NCI-H2171 (cell line): ENCODE results near the gene HORMAD2.
"Not testable (repeated sequence)": the region's sequence is repeated elsewhere in the genome, so short reads cannot be mapped to it uniquely, and the experiment has no call there.

Experiments used
- DNase-seq: peaks from one replicate; lab custom pipeline; 2025; lab: John Stamatoyannopoulos, UW

HORMAD2 gene

GRCh38 chr22:30211124-30211820 is 131.0 kb downstream of the HORMAD2 start:
- no peak for DNase-seq

GRCh38 chr22:30212363-30212995 is 132.2 kb downstream of the HORMAD2 start:
- DNase-seq: no peak

GRCh38 chr22:30212996-30213441 is 132.8 kb downstream of the HORMAD2 start:
- no peak for DNase-seq

DNA sequence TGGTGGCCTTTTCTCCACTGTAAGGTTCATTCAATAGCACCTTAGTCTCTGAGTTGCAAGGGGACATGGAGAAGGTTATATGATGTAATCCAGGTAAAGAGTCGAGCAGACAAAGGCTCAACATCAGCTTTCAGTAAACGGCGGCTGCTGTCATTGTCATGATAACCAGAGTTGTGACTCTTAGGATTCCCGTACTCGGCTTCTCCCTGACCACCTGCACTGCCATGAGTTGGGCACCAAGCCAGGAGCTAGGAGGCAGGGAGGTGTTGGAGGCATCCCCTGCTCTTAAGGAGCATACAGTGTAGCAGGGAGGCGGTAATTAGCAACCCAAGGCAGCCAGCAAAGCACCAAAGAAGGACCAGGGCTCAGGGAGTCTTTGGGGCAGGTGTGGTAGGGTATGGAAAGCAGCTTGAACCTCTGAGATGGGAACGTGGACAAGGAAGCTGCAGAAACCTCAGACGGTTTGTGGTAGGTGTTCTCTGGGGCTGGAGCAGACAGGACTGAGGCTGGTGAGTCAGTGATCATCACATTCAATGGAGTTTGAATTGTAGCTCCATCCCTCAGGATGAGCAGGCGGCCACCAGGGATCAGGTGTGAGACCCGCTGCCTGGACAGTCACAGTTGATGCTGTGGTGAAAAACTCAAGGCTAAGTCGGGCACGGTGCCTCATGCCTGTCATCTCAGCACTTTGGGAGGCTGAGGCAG is 134.6 kb downstream of the HORMAD2 start:
- no peak for DNase-seq

GRCh38 chr22:30216272-30216671 is 136.0 kb downstream of the HORMAD2 start:
- DNase-seq: not testable (repeated sequence)

GRCh38 chr22:30216710-30217109 is 136.4 kb downstream of the HORMAD2 start:
- no peak for DNase-seq

DNA sequence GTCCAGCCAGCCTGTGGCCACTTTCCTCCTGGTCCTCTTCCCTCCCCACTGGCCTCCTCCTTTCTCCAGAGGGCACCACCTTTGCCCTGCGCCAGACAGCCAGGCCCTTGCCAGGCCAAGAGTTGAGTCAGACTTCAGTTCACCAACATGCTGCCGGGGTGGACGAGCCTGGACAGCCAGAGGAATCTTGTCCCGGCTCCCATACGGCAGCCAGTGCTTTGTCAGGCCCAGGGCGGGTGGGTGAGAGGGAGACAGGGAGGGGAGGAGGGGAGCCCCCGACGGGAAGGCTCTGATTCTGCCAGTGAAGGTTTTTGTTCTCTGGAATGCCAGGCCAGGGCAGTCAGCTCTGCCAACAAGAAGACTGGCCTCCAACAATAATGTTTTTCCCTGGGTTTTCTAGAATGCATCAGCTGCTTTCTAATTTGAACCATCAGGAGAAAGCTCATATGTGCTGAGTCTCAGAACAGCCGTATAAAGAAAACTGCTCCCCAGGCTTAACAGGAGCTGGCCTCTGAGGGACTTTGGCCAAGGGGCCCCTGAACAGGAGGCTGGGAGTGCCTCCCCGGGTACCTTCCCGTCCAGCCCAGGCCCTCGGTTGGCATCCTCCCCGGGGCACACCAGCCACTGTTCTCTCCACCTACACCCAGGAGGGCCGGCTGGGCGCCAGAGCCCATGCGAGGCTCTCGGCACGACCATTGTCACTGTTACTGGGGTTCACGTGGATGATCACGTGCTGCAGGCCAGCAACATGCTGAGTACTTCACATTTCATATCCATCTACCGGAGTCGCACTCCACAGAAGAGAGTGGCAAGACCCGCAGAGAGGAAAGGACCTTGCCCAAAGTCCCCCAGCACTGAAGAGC is 137.7 kb downstream of the HORMAD2 start:
- DNase-seq: no peak

DNA sequence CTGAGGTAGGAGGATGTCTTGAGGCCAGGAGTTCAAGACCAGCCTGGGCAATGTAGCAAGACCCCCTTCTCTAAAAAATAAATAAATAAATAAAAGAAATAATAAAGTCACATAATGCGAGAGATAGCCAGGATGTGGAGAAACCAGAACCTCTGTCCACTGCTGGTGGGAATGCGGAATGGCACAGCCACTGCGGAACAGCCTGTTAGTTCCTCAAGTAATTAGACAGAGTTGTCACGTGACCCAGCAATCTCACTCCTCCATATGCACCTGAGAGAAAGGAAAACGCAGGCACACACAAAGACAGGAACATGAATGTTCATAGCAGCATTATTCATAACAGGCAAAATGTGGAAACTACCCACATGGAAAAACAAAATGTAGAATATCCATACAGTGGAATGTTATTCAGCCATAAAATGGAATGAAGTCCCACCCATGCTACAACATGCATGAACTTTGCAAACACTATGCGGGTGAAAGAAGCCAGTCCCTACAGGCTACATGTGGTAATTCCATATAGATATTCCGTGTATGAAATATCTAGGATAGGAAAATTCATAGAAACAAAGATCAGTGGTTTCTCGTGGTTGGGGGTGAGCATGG is 138.9 kb downstream of the HORMAD2 start:
- no peak for DNase-seq

- no peak for DNase-seq
Measured at GRCh38 chr22:30219668-30220278, 139.5 kb downstream of the HORMAD2 start.

- DNase-seq: no peak
Measured at GRCh38 chr22:30220338-30221012, 140.2 kb downstream of the HORMAD2 start.

DNA sequence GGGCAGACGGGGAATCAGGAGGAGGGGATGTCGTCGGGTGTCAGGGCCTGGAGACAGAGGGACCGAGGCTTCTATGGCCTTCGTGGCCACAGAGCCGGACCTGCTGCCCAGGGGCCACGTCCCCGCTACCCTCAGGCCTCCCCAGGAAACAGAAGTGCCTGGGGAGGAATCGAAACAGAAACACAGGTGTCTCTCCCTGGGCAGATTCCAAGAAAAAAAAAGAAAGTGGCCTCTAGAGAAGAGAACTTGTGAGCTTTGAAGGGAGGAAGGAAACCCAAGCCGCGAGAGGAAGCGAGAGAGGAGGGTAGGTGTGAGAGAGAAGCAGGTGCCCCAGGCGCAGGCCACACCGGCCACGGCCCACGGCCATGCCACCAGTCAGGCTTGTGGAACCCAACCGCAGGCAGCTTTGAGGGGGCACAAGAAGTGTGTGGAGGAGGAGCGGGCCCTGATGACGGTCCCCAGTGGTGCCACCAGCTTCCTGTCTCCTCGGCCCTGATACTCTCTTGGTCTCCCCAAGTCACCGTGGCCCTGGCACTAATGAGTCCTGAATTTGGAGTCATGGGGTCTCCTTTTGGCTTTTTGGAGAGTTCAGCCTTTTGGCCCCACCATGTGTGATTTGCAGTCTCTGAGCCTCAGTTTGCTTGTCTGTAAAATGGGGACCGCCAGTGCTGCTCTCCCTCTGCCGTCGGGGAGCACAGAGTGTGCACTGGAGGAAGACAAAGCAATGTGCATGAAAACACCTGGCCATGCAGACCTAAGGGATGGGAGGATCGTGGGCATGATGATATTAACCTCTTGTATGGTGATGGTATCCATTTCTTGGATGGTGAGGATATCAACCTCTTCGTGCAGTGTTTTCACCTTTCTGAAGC is 141.1 kb downstream of the HORMAD2 start:
- no peak for DNase-seq

DNA sequence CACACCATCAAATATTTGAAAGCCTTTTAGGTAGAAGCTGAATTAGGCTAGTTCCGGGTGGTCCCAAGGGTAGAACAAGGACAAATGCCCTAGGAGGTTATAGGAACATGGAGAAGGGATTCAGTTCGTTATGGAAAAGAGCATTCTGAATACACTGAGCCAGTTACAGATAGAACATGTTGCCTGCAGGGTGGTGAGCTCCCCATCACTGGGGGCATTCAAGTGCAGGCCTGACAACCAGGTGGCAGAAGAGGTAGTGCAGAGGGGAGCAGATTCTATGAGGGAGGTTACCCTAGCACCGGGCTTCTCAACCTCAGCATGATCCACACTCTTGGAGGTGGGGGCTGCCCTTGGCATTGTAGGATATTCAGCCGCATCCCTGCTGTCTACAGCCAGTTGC is 142.1 kb downstream of the HORMAD2 start:
- DNase-seq: no peak

DNA sequence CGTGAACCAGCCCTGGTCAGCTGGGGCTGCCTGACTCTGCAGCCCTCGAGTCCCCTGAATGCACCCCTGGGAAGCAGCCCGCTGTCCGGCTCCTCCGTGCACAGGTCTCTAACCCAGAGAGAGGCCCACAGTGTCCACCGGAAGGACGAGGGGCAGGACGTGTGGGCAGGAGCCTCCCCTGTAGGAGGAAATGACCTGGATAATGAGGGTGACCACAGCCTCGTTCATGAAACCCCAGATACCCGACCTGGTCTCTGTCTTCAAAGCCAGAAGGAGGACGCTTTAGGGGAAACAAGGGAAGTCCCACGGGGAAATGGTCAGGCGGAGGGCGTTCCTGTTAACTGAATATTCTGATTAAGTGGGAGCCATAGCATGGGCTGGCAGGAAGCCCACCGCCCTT is 143.0 kb downstream of the HORMAD2 start:
- DNase-seq: no peak

DNA sequence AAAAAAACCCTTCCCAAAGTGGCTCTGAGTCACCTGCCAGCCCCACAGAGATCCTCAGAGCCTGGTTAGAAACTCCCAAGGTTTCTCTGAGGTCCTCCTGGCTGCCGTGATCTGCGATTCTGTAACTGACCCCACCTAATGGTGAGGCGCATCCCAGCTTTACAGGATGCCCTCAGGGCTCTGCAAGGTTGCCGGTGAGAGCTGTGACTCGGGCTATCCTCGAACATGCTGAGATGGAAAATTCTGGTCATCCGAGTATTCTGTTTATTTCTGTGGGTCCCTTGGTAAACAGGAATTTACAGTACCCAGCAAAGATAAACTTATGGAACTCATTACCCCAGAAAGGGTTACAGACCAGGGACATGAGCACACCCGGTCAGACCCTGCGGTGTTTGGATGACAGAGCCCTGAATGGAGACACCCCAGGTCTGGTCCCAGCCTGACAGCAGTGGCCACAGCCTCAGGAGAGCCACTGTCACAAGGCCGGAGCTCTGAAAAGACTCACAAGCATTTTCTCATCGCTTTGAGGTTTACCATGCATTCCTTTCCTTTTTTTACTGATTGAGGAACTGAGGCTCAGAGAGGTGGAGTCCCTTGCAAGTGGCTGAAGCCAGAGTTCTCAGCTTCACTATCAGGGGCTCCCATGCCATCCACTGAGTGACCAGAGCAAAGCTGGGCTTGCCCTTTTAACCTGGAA is 144.0 kb downstream of the HORMAD2 start:
- DNase-seq: no peak

GRCh38 chr22:30225220-30225927 is 145.1 kb downstream of the HORMAD2 start:
- DNase-seq: no peak

DNA sequence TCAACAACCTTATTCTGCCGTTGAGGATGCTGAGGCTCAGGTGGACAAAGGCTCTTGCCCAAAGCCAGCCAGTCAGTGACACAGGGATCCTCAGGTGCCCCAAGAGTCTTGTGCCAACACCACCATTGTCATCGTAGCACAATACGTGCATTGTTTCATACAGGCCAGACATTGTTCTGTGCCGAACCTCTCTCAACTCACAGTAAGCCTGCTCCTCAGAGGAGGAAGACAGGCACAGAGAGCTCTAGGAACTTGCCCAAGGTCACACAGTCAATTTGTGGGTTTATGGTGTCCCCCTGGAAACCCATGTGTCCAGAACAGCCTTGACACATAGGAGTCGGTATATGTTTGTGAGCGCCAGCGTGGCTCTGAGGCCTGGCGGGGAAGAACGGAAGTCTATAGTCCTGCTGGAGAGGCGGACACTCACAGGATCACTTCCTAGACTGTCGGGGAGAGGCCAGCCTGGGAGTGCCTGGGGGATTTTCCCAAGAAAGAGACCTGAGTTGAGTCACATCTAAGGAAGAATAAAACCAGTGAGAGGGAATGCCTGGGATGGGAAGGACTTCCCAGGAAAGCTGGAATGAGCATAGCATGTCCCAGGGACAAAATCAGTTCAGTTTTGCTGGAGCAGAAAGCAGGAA is 146.0 kb downstream of the HORMAD2 start:
- DNase-seq: no peak
